LHCN-M2 (cell line): Measurements from ENCODE around the gene FAM32A. TPM values are rescaled to one million over a fixed set of nuclear protein-coding genes. Genes with fewer than 3 reads are reported as not detected.
"Not testable (repeated sequence)": the region's sequence is repeated elsewhere in the genome, so short reads cannot be mapped to it uniquely, and the experiment has no call there.

Source experiments
- DNase-seq: peaks from one replicate; pipeline ENCODE4 v3.0.0-alpha.2; 2012; ENCODE audit warnings: low read depth
- total RNA-seq: library from RNA; depleted of rRNA; stranded (reverse); fragments of >200 nt; gene quantifications from 2 replicates; pipeline ENCODE4 v1.2.3, GENCODE V29; 2014

The FAM32A gene
- total RNA-seq, 1 experiment from 2014 or later = 152 TPM

- no peak for DNase-seq
Observed at GRCh38 chr19:16164222-16164890, 20.9 kb upstream of the FAM32A start.

GRCh38 chr19:16166417-16166816, 18.8 kb upstream of the FAM32A start:
- no peak for DNase-seq

- DNase-seq = no peak
Observed at GRCh38 chr19:16167055-16167454, 18.2 kb upstream of the FAM32A start.

GRCh38 chr19:16168465-16169081, 16.6 kb upstream of the FAM32A start:
- no peak for DNase-seq

- no peak for DNase-seq
Observed at GRCh38 chr19:16170134-16170533, 15.1 kb upstream of the FAM32A start.

- DNase-seq = no peak
Observed at GRCh38 chr19:16175954-16176353, 9.3 kb upstream of the FAM32A start.

- DNase-seq = not testable (repeated sequence)
Observed at GRCh38 chr19:16178866-16179265, 6.3 kb upstream of the FAM32A start.

GRCh38 chr19:16180611-16181010, 4.6 kb upstream of the FAM32A start:
- DNase-seq = peak; percentile 76

GRCh38 chr19:16184665-16185122, 516 bp upstream of the FAM32A start:
- DNase-seq = no peak

GRCh38 chr19:16185768-16186123, 536 bp downstream of the FAM32A start:
- DNase-seq = peak; percentile 47

GRCh38 chr19:16188521-16188920, 3.3 kb downstream of the FAM32A start:
- no peak for DNase-seq

GRCh38 chr19:16190198-16190597, 5.0 kb downstream of the FAM32A start:
- no peak for DNase-seq

GRCh38 chr19:16190736-16191135, 5.5 kb downstream of the FAM32A start:
- no peak for DNase-seq

GRCh38 chr19:16191216-16191908, 6.2 kb downstream of the FAM32A start:
- DNase-seq = no peak

GRCh38 chr19:16193466-16193865, 8.3 kb downstream of the FAM32A start:
- no peak for DNase-seq

- DNase-seq = peak; percentile 95
Observed at GRCh38 chr19:16197188-16197621, 12.0 kb downstream of the FAM32A start.

- peak; percentile 96 for DNase-seq
Observed at GRCh38 chr19:16197622-16198369, 12.6 kb downstream of the FAM32A start, which contains the start of gene AP1M1. TSS of gene AP1M1 (plus strand) at chr19:16197911. CDS start at chr19:16198027, 116 bp downstream.

GRCh38 chr19:16198370-16198651, 13.1 kb downstream of the FAM32A start:
- no peak for DNase-seq

GRCh38 chr19:16199275-16199932, 14.2 kb downstream of the FAM32A start:
- DNase-seq = no peak

- peak; percentile 20 for DNase-seq
Observed at GRCh38 chr19:16200038-16201010, 15.1 kb downstream of the FAM32A start.
